DMS79 treated with DMSO at 0.1 percent for 48 hours (cell line): ENCODE data around the gene VRTN.
"Not testable (repeated sequence)": the region's sequence is repeated elsewhere in the genome, so short reads cannot be mapped to it uniquely, and the experiment has no call there.

Source experiments
- DNase-seq: peaks from one replicate; lab custom pipeline; 2025; lab: John Stamatoyannopoulos, UW

VRTN gene

GRCh38 chr14:74348241-74348734, at the start of gene VRTN:
TSS of gene VRTN (plus strand) at chr14:74348471. CDS start at chr14:74356784, 8,313 bp downstream.
- no peak for DNase-seq

GRCh38 chr14:74299061-74299545, 49.2 kb upstream of the VRTN start:
- DNase-seq = no peak

- DNase-seq = no peak
Observed at GRCh38 chr14:74301594-74302151, 46.6 kb upstream of the VRTN start.

- DNase-seq = peak; percentile 37
Observed at GRCh38 chr14:74302152-74302628, 46.1 kb upstream of the VRTN start.

GRCh38 chr14:74302634-74303569, 45.4 kb upstream of the VRTN start, which contains the start of gene ABCD4:
TSS of gene ABCD4 (minus strand) at chr14:74302934. CDS start at chr14:74302912, 22 bp downstream.
- DNase-seq = peak; percentile 99

- no peak for DNase-seq
Observed at GRCh38 chr14:74308695-74309094, 39.6 kb upstream of the VRTN start.

- no peak for DNase-seq
Observed at GRCh38 chr14:74309125-74310022, 38.9 kb upstream of the VRTN start.

GRCh38 chr14:74312161-74312560, 36.1 kb upstream of the VRTN start:
- no peak for DNase-seq

GRCh38 chr14:74313601-74314000, 34.7 kb upstream of the VRTN start:
- DNase-seq = no peak

GRCh38 chr14:74314576-74314975, 33.7 kb upstream of the VRTN start:
- DNase-seq = no peak

GRCh38 chr14:74324931-74325361, 23.3 kb upstream of the VRTN start:
- peak; percentile 24 for DNase-seq

- no peak for DNase-seq
Observed at GRCh38 chr14:74325446-74325845, 22.8 kb upstream of the VRTN start.

GRCh38 chr14:74326369-74327152, 21.7 kb upstream of the VRTN start:
- no peak for DNase-seq

- not testable (repeated sequence) for DNase-seq
Observed at GRCh38 chr14:74329950-74330552, 18.2 kb upstream of the VRTN start.

- DNase-seq = no peak
Observed at GRCh38 chr14:74333909-74334308, 14.4 kb upstream of the VRTN start.

- DNase-seq = no peak
Observed at GRCh38 chr14:74346341-74346740, 1.9 kb upstream of the VRTN start.

- no peak for DNase-seq
Observed at GRCh38 chr14:74347097-74347794, 1.0 kb upstream of the VRTN start.

GRCh38 chr14:74347795-74348100, 523 bp upstream of the VRTN start:
- no peak for DNase-seq

- DNase-seq = no peak
Observed at GRCh38 chr14:74348735-74349463, 628 bp downstream of the VRTN start.
